Measurements from ENCODE around the gene MVB12B.

The MVB12B gene

GRCh38 chr9:126388964-126389708 lies 62.5 kb downstream of the MVB12B start:
- no peak for DNase-seq

GRCh38 chr9:126389992-126390391 lies 63.4 kb downstream of the MVB12B start:
- no peak for DNase-seq

- DNase-seq, result no peak
Observed at GRCh38 chr9:126390923-126391322, 64.3 kb downstream of the MVB12B start.

- DNase-seq, result no peak
Observed at GRCh38 chr9:126391713-126392661, 65.4 kb downstream of the MVB12B start.

- DNase-seq, result no peak
Observed at GRCh38 chr9:126392662-126393371, 66.2 kb downstream of the MVB12B start.

- no peak for DNase-seq
Observed at GRCh38 chr9:126393876-126394275, 67.2 kb downstream of the MVB12B start.

- no peak for DNase-seq
Observed at GRCh38 chr9:126394802-126395201, 68.2 kb downstream of the MVB12B start.

GRCh38 chr9:126395439-126396212 lies 69.0 kb downstream of the MVB12B start:
- no peak for DNase-seq

GRCh38 chr9:126397056-126397455 lies 70.4 kb downstream of the MVB12B start:
- DNase-seq, result no peak

GRCh38 chr9:126398403-126399058 lies 71.9 kb downstream of the MVB12B start:
- no peak for DNase-seq

GRCh38 chr9:126399251-126399650 lies 72.6 kb downstream of the MVB12B start:
- no peak for DNase-seq

- DNase-seq, result no peak
Observed at GRCh38 chr9:126399789-126400188, 73.2 kb downstream of the MVB12B start.

- no peak for DNase-seq
Observed at GRCh38 chr9:126400571-126400970, 73.9 kb downstream of the MVB12B start.

GRCh38 chr9:126401107-126401506 lies 74.5 kb downstream of the MVB12B start:
- DNase-seq, result no peak

GRCh38 chr9:126401581-126401980 lies 75.0 kb downstream of the MVB12B start:
- DNase-seq, result no peak

- no peak for DNase-seq
Observed at GRCh38 chr9:126403397-126403796, 76.8 kb downstream of the MVB12B start.

GRCh38 chr9:126404459-126404858 lies 77.8 kb downstream of the MVB12B start:
- no peak for DNase-seq

- no peak for DNase-seq
Observed at GRCh38 chr9:126406075-126406667, 79.5 kb downstream of the MVB12B start.

- DNase-seq, result no peak
Observed at GRCh38 chr9:126407114-126407870, 80.7 kb downstream of the MVB12B start.

- no peak for DNase-seq
Observed at GRCh38 chr9:126408004-126408403, 81.4 kb downstream of the MVB12B start.

GRCh38 chr9:126410229-126410628 lies 83.6 kb downstream of the MVB12B start:
- DNase-seq, result no peak
